HEK293 (cell line): Measurements from ENCODE around the gene FADS3.

Experiments
- CTCF ChIA-PET: fragments of 350-600 bp; formaldehyde crosslinking; extraction: SDS; loops from one replicate; lab custom pipeline; 2021; ENCODE audit warnings: antibody characterized with exemption; lab: Yijun Ruan, JAX
- POLR2A ChIA-PET: fragments of 300-600 bp; formaldehyde crosslinking; extraction: SDS; loops from one replicate; lab custom pipeline; 2020; ENCODE audit warnings: antibody characterized with exemption, inconsistent platforms; lab: Yijun Ruan, JAX
- H3K27ac ChIP-seq: fragments of 200-500 bp; sonication (Bioruptor generic); 2 replicates; pipeline ENCODE4 v1.5.1; 2014; ENCODE audit warnings: low read depth, low read length, control low read depth, inconsistent platforms; ENCODE audit errors: extremely low read depth
- H3K36me3 ChIP-seq, 2 experiments: fragments of 200-500 bp in 1 of 2; sonication (Bioruptor generic) in 1 of 2; 1 replicate in 1 of 2; 2 replicates in 1 of 2; pipeline ENCODE4 v1.5.1; 2014 to 2017; ENCODE audit warnings: inconsistent platforms in 2 of 2, low read length in 2 of 2; ENCODE audit not compliant: control insufficient read depth in 2 of 2, insufficient read depth in 1 of 2
- H3K4me1 ChIP-seq: fragments of 200-500 bp; sonication (Bioruptor generic); 2 replicates; pipeline ENCODE4 v1.5.1; 2014; ENCODE audit warnings: mild to moderate bottlenecking, low read length, inconsistent platforms; ENCODE audit not compliant: control insufficient read depth, insufficient read depth
- H3K4me3 ChIP-seq: 2 replicates; pipeline ENCODE4 v1.5.1; 2011; ENCODE audit warnings: low read depth, mild to moderate bottlenecking, control low read depth, low read length, moderate library complexity
- H3K9me3 ChIP-seq: fragments of 200-500 bp; sonication (Bioruptor generic); 2 replicates; pipeline ENCODE4 v1.5.1; 2014; ENCODE audit warnings: low read depth, low read length, inconsistent platforms; ENCODE audit not compliant: control insufficient read depth, insufficient read depth
- CTCF ChIP-seq: fragments of 450-650 bp; formaldehyde crosslinking; IDR thresholded peaks from 2 replicates; pipeline ENCODE4 v1.5.1; 2016; ENCODE audit warnings: missing biosample characterization, missing genetic modification characterization
- HIC1 ChIP-seq: fragments of 450-650 bp; formaldehyde crosslinking; IDR thresholded peaks from 2 replicates; pipeline ENCODE4 v1.5.1; 2016; ENCODE audit warnings: missing biosample characterization, missing genetic modification characterization
- HOXD13 ChIP-seq: sonication (generic); formaldehyde crosslinking; IDR thresholded peaks from 2 replicates; pipeline ENCODE4 v1.8.0; 2022; ENCODE audit warnings: missing genetic modification reagents, borderline replicate concordance
- KLF1 ChIP-seq: fragments of 450-650 bp; formaldehyde crosslinking; IDR thresholded peaks from 2 replicates; pipeline ENCODE4 v1.5.1; 2016; ENCODE audit warnings: missing biosample characterization, missing genetic modification characterization
- KLF17 ChIP-seq: fragments of 450-650 bp; formaldehyde crosslinking; IDR thresholded peaks from 2 replicates; pipeline ENCODE4 v1.5.1; 2016; ENCODE audit warnings: missing biosample characterization, missing genetic modification characterization
- MYNN ChIP-seq: fragments of 450-650 bp; formaldehyde crosslinking; IDR thresholded peaks from 2 replicates; pipeline ENCODE4 v1.5.1; 2016; ENCODE audit warnings: missing biosample characterization, missing genetic modification characterization, borderline replicate concordance
- PRDM1 ChIP-seq: fragments of 450-650 bp; formaldehyde crosslinking; IDR thresholded peaks from 2 replicates; pipeline ENCODE4; 2016; ENCODE audit warnings: missing biosample characterization, missing genetic modification characterization
- WT1 ChIP-seq: fragments of 450-650 bp; formaldehyde crosslinking; IDR thresholded peaks from 2 replicates; pipeline ENCODE4 v1.5.1; 2016; ENCODE audit warnings: missing biosample characterization, missing genetic modification characterization
- ZBTB26 ChIP-seq: fragments of 450-650 bp; formaldehyde crosslinking; optimal IDR thresholded peaks from 2 replicates; pipeline ENCODE3; 2016; ENCODE audit warnings: missing biosample characterization, mild to moderate bottlenecking, missing genetic modification characterization
- ZNF132 ChIP-seq: fragments of 450-650 bp; formaldehyde crosslinking; IDR thresholded peaks from 2 replicates; pipeline ENCODE4 v1.5.1; 2017; ENCODE audit warnings: missing biosample characterization, missing genetic modification characterization, borderline replicate concordance
- ZNF211 ChIP-seq: fragments of 450-650 bp; formaldehyde crosslinking; IDR thresholded peaks from 2 replicates; pipeline ENCODE4 v1.5.1; 2016; ENCODE audit warnings: low read depth, missing biosample characterization, missing genetic modification characterization
- ZNF214 ChIP-seq: fragments of 450-650 bp; formaldehyde crosslinking; IDR thresholded peaks from 2 replicates; pipeline ENCODE4 v1.5.1; 2017; ENCODE audit warnings: missing biosample characterization, mild to moderate bottlenecking, missing genetic modification characterization, borderline replicate concordance
- ZNF26 ChIP-seq: fragments of 450-650 bp; formaldehyde crosslinking; IDR thresholded peaks from 2 replicates; pipeline ENCODE4 v1.5.1; 2016; ENCODE audit warnings: missing biosample characterization, missing genetic modification characterization
- ZNF394 ChIP-seq: fragments of 450-650 bp; formaldehyde crosslinking; IDR thresholded peaks from 2 replicates; pipeline ENCODE4 v1.5.1; 2016; ENCODE audit warnings: missing biosample characterization, missing genetic modification characterization, mild to moderate bottlenecking, moderate library complexity, borderline replicate concordance
- ZNF426 ChIP-seq: fragments of 450-650 bp; formaldehyde crosslinking; IDR thresholded peaks from 2 replicates; pipeline ENCODE4 v1.5.1; 2017; ENCODE audit warnings: missing biosample characterization, missing genetic modification characterization, mild to moderate bottlenecking, inconsistent platforms, moderate library complexity
- ZNF473 ChIP-seq: fragments of 450-650 bp; formaldehyde crosslinking; IDR thresholded peaks from 2 replicates; pipeline ENCODE4 v1.5.1; 2017; ENCODE audit warnings: missing biosample characterization, missing genetic modification characterization
- ZNF48 ChIP-seq: fragments of 450-650 bp; formaldehyde crosslinking; IDR thresholded peaks from 2 replicates; pipeline ENCODE4 v1.5.1; 2016; ENCODE audit warnings: missing biosample characterization, missing genetic modification characterization
- ZNF488 ChIP-seq: fragments of 450-650 bp; formaldehyde crosslinking; IDR thresholded peaks from 2 replicates; pipeline ENCODE4 v1.5.1; 2016; ENCODE audit warnings: missing biosample characterization, missing genetic modification characterization
- ZNF548 ChIP-seq: fragments of 450-650 bp; formaldehyde crosslinking; IDR thresholded peaks from 2 replicates; pipeline ENCODE4 v1.5.1; 2016; ENCODE audit warnings: missing biosample characterization, missing genetic modification characterization
- ZNF571 ChIP-seq: fragments of 450-650 bp; formaldehyde crosslinking; IDR thresholded peaks from 2 replicates; pipeline ENCODE4 v1.5.0; 2017; ENCODE audit warnings: missing biosample characterization, missing genetic modification characterization
- ZNF624 ChIP-seq: fragments of 450-650 bp; formaldehyde crosslinking; IDR thresholded peaks from 2 replicates; pipeline ENCODE4 v1.5.1; 2017; ENCODE audit warnings: missing biosample characterization, missing genetic modification characterization
- ZSCAN23 ChIP-seq: fragments of 450-650 bp; formaldehyde crosslinking; IDR thresholded peaks from 2 replicates; pipeline ENCODE4 v1.5.1; 2016; ENCODE audit warnings: missing biosample characterization, missing genetic modification characterization

FADS3 gene

GRCh38 chr11:61925736-61926135, 34.4 kb upstream of the FADS3 start:
- TF ChIP-seq ZNF48 (tag by site-specific recombination) (no peak), HOXD13 (CRISPR knock-in tag) (no peak), ZNF214 (no peak), KLF17 (no peak), ZNF548 (no peak), ZNF132 (tag by site-specific recombination) (no peak), ZSCAN23 (tag by site-specific recombination) (no peak), ZNF211 (no peak), WT1 (tag by site-specific recombination) (no peak), ZNF426 (tag by site-specific recombination) (no peak)
- TF ChIP-seq, all 188 proteins: peak for 0
- H3K27ac ChIP-seq, result no peak overlapping the region
- ChIA-PET POLR2A (interaction anchor here (0.7 kb wide), 1 partner anchor 14 kb away, joined by 3 read pairs; no protein-coding TSS in a partner anchor), CTCF (interaction anchor here (1.2 to 9.8 kb wide), 4 partner anchors 22 to 182 kb away, joined by 5 to 88 read pairs (median 10); no protein-coding TSS in a partner anchor)
- no peak overlapping the region for H3K4me3 ChIP-seq
- H3K36me3 ChIP-seq, result no peaks in the 10 kb centered on the region
- H3K4me1 ChIP-seq, result no peaks in the 10 kb centered on the region
- H3K9me3 ChIP-seq, result no peaks in the 10 kb centered on the region

- no peak overlapping the region for H3K27ac ChIP-seq
- TF ChIP-seq ZNF473 (tag by site-specific recombination) (no peak), ZNF488 (tag by site-specific recombination) (no peak), MYNN (no peak), PRDM1 (no peak), HIC1 (tag by site-specific recombination) (no peak), ZNF394 (tag by site-specific recombination) (no peak), ZNF624 (tag by site-specific recombination) (no peak)
- TF ChIP-seq, all 188 proteins: peak for 0
- Histone ChIP-seq H3K36me3 (no peaks in the 10 kb centered on the region), H3K4me3 (no peak overlapping the region), H3K4me1 (no peaks in the 10 kb centered on the region), H3K9me3 (no peaks in the 10 kb centered on the region)
- POLR2A ChIA-PET, result no interaction called here
- CTCF ChIA-PET, result interaction anchor here (0.8 to 9.8 kb wide), 5 partner anchors 16 to 158 kb away, joined by 3 to 88 read pairs (median 3); no protein-coding TSS in a partner anchor
Observed at GRCh38 chr11:61924064-61924455, 32.7 kb upstream of the FADS3 start.

- H3K27ac ChIP-seq, result no peak overlapping the region
- H3K9me3 ChIP-seq, result no peaks in the 10 kb centered on the region
- CTCF ChIA-PET, result interaction anchor here (0.8 to 9.8 kb wide), 3 partner anchors 15 to 25 kb away, joined by 3 to 88 read pairs (median 7); no protein-coding TSS in a partner anchor
- no peaks in the 10 kb centered on the region for H3K36me3 ChIP-seq
- POLR2A ChIA-PET, result no interaction called here
- no peak overlapping the region for H3K4me3 ChIP-seq
- no peaks in the 10 kb centered on the region for H3K4me1 ChIP-seq
- TF ChIP-seq KLF1 (tag by site-specific recombination) (peak; percentile 25; the same call in 1 of the 2 replicates), ZNF571 (tag by site-specific recombination) (no peak), ZBTB26 (tag by site-specific recombination) (no peak), CTCF (tag by site-specific recombination) (no peak), ZNF26 (tag by site-specific recombination) (no peak)
Observed at GRCh38 chr11:61923166-61924063, 32.1 kb upstream of the FADS3 start.
